Tongue (tissue), 2 donors: ENCODE measurements around the gene RNPEP. TPM values are rescaled to one million over a fixed set of nuclear protein-coding genes. Genes with fewer than 3 reads are reported as not detected.
"Not testable (repeated sequence)": the region's sequence is repeated elsewhere in the genome, so short reads cannot be mapped to it uniquely, and the experiment has no call there.

Source experiments
- DNase-seq: peaks from one replicate; pipeline ENCODE4 v3.0.0-alpha.2; 2015
- total RNA-seq: library from RNA; depleted of rRNA; stranded (reverse); fragments of >200 nt; gene quantifications from one replicate; pipeline ENCODE4 v1.2.3, GENCODE V29; 2014

RNPEP gene
- total RNA-seq, 1 donor from 2014 or later: 28.6 TPM

DNA sequence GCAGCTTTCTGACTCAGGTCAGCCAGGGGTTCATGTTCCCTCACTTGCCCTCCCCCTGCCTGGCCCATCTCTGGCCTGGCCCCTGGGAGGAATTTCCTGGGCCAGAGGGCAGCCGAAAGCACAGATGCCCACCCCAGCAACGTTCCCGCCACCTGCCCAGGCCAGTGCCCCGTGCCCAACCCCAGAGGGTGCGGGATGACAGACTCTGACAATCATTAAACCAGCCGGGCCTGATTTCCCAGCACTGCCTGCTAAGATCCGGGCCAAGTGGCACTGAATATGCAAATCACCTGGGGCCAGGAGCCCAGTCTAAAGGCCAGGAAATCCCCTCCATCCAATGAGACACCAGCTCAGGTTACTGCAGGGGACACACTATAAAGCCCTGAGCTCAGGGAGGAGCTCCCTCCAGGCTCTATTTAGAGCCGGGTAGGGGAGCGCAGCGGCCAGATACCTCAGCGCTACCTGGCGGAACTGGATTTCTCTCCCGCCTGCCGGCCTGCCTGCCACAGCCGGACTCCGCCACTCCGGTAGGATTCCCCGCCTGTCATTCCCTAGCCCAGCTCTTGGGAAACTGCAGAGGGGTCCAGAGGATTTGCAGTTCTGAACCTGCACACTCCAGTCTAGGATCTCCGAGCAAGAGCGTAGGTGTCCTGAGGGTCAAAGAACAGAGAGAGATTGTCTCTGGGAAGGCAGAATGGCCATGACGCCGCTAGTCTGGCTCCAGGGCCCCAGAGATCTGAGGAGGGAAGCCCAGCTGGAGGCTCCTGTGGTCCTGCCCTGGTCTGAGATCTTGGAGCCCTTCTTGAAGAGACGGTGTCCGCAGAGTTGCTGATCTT lies 27.9 kb downstream of the RNPEP start, which contains the start of gene ELF3:
Gene ELF3 (plus strand): TSS at position 408 of the 836 bp plus-strand sequence. CDS start 550 bp downstream, outside the sequence.
- peak; percentile 52 for DNase-seq

DNA sequence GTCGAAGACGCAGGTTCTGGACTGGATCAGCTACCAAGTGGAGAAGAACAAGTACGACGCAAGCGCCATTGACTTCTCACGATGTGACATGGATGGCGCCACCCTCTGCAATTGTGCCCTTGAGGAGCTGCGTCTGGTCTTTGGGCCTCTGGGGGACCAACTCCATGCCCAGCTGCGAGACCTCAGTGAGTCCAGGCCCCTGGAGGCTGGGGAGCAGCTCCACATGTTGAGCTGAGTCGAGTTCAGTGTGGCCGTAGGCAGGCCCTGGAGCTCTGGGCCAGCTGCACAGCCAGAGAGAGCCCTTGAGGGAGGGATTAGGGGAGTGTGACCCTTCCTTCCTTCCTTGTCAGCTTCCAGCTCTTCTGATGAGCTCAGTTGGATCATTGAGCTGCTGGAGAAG lies 29.5 kb downstream of the RNPEP start:
- DNase-seq: no peak

DNA sequence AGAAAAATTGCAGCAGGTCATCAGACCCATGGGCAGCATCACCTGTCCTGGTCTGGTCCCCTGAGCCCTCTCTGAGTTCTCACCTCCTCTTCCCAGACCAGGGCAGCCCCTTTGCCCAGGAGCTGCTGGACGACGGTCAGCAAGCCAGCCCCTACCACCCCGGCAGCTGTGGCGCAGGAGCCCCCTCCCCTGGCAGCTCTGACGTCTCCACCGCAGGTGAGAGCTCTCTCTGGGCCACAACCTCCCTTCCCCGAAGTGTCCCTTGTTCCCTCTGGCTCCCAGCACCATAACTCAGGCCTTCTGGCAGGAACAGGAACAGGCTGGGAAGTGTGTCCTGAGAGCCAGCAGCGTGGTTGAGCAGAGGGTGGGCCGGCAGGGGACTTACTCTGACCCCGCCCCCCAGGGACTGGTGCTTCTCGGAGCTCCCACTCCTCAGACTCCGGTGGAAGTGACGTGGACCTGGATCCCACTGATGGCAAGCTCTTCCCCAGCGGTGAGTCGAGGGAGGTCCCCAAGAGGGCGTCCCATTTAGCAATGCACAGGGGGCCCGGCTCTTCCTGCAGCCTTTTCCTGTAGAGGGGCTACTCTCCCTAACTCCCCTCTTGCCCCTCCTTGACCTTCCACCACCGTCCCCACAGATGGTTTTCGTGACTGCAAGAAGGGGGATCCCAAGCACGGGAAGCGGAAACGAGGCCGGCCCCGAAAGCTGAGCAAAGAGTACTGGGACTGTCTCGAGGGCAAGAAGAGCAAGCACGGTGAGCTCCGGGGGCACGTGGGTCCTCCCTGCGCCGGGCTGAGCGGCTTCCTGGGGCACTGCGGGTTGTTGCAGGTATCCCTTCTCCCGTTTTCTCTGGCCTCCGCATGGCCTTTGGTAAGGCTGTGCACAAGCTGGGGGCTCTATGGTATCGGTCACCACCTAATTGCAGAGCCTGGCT lies 30.4 kb downstream of the RNPEP start:
- no peak for DNase-seq

DNA sequence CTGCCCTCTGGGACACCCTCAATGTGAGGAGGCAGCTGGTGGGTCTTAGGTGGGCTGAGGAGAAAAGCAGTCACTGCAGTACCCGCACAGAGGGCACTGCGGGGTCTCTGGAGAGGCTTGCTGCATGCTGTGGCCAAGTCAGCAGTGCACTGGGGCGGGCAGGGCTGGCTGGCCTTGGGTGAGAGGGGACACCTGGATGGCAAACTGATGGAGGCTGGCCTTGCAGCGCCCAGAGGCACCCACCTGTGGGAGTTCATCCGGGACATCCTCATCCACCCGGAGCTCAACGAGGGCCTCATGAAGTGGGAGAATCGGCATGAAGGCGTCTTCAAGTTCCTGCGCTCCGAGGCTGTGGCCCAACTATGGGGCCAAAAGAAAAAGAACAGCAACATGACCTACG lies 31.2 kb downstream of the RNPEP start:
- no peak for DNase-seq

- DNase-seq: no peak
Observed at GRCh38 chr1:202014060-202014459, 31.6 kb downstream of the RNPEP start.

DNA sequence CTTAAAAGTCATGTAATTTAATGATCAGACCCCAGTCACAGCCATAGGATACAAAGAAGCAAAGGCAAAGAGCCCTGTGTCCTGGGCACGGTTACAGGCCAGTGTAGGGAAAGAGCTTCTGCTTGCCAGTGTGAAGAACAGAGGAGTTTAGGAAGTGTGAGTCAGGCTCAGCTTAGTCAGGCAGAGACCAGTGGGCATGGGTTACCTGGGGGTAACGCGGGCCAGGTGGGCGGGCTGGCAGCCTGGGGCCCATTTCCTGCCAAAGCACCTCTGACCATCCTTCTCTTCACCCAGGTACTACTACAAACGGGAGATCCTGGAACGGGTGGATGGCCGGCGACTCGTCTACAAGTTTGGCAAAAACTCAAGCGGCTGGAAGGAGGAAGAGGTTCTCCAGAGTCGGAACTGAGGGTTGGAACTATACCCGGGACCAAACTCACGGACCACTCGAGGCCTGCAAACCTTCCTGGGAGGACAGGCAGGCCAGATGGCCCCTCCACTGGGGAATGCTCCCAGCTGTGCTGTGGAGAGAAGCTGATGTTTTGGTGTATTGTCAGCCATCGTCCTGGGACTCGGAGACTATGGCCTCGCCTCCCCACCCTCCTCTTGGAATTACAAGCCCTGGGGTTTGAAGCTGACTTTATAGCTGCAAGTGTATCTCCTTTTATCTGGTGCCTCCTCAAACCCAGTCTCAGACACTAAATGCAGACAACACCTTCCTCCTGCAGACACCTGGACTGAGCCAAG lies 32.6 kb downstream of the RNPEP start:
- DNase-seq: no peak

DNA sequence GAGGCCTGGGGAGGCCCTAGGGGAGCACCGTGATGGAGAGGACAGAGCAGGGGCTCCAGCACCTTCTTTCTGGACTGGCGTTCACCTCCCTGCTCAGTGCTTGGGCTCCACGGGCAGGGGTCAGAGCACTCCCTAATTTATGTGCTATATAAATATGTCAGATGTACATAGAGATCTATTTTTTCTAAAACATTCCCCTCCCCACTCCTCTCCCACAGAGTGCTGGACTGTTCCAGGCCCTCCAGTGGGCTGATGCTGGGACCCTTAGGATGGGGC lies 33.2 kb downstream of the RNPEP start:
- DNase-seq: no peak

DNA sequence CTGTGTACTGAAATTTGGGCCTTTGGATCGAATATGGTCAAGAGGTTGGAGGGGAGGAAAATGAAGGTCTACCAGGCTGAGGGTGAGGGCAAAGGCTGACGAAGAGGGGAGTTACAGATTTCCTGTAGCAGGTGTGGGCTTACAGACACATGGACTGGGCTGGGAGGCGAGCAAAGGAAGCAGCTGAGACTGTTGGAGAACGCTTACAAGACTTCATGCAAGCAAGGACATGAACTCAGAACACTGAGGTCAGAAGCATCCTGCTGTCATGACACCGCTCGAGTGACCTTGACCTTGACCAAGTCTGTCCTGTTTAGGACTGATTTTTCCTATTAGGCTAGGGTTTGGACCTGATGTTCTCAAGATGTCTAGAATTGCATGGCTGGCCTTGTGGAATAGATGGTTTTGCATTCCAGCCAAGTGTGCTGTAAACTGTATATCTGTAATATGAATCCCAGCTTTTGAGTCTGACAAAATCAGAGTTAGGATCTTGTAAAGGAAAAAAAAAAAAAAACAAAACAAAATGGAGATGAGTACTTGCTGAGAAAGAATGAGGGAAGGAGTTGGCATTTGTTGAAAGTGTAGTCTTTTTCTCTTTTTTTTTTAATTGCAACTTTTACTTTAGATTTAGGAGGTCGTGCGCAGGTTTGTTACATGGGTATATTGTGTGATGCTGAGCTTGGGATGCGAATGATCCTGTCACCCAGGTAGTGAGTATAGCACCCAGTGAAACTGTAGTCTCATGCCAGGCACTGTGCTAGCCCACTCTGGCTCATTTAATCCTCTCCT lies 33.8 kb downstream of the RNPEP start:
- DNase-seq: peak; percentile 35

DNA sequence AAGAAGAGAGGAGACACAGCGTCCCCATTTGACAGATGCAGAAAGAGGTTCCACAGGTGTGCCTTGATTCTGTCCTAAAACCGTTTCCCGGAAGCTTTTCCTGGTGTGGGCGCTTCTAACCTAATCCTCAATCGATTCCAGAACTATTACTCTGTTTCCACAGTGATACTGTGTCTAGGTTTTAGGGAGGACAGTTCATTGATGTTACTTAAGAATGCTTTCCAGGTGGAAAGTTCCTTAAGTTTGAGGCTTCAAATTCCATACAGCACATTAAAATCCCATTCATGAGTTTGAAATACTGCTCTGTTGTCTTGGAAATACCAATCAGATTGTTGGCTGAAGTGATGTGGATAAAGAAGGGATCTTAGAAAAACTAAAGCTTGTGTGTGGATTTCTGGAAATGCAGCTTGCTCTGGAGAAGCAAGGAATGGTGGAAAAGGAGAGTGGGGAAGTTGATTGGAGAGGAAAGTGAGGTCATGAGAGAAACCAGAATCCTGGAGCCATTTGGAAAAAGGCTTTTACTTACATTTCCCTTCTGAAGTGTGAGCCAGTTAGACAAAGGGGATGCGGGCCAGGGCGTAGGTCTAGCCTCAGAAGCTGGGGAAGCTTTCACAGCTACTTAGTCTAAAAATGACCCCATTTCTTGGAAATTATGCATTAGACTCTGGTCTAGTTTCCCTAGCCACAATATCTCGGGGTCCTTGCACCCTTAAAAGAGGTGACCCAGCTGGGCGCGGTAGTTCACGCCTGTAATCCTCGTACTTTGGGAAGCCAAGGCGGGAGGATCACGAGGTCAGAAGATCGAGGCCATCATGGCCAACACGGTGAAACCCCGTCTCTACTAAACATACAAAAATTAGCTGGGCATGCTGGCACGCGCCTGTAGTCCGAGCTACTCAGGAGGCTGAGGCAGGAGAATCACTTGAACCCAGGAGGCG lies 34.6 kb downstream of the RNPEP start:
- no peak for DNase-seq

DNA sequence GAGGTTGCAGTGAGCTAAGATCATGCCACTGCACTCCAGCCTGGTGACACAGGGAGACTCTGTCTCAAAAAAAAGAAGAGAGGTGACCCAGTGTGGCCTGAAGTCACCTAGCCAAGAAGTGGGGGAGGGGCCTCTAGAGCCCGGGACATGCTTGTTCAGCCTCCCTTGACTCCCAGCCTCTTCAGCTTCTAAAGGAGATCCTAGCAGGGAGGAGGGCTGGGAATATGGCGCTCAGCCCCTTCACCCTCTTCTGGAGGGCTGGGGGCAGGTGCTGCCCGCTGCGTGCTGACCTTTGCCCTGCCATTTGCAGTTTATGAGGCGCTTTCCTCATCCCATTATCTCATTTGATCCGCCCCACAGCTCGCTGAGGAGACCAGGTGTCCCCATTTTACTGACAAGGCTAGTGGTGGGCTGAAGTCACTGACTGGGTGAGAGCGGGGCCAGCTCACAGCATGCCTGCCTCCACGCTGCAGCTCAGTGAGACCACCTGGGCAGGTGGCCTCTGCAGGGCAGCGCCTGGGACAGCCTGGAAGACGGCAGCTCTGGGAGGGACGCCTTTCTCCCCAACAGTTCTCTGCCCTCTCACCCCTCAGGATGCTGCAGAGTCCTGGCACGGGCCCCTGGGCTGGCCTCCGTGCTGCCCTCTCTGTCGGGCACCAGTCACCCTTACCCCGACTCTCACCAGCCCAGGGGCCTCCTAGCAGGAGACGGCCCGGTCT lies 35.5 kb downstream of the RNPEP start:
- DNase-seq: no peak

DNA sequence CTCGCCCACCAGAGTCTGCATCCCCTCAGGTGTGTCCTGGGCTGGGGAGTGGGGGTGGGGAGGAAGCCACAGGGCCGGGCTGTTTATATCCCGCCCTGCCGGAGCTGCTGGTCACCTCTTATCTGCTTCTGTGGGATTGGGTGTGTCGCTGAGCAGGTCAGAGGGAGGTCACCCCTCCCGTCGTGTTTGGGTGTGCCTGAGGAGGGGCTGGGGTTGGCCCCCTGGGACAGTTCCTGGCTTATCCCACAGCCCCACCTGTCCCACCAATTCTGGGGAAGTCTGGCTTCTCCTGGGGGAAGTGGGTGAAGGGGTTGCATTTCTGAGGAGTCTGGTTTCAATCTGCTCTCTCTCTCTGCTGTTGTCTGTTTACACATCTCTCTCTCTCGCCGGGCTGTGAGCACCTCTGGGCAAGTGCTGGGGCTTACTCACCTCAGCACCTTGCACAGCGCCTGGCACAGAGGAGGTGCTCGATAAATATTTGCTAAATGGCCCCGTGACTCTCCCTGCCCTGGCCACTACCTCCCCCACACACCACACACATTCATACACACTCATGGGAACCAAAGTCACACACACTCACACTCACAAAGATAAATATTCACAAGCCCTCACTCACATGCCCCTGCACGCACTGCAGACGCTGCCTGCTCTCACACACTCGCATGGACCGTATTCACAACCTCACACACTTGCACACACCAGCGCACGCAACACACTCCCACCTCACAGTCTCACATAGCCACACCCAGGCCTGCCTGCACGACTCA lies 36.2 kb downstream of the RNPEP start:
- no peak for DNase-seq

- DNase-seq: not testable (repeated sequence)
Observed at GRCh38 chr1:202019235-202019558, 36.7 kb downstream of the RNPEP start.

DNA sequence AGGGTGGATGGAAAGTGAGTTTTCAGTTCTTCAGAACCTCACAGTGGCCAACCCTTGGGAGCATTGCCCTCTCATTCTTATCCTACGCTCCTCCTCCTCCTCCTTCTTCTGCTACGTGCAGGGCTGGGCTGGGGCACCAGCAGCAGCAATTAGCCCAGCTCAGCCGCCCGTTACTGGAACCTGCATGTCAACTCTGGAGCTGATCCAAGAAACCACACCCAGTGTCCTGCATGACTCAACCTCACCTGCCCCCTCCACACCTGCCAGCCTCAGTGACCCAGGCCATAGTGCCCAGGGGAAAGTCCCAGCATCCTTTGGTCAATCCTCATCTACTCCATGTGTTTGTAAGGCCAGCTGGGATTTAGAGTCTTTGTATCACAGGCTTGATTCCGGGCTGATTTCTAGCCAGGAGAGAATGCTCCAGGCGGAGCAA lies 40.6 kb downstream of the RNPEP start:
- DNase-seq: peak; percentile 58

GRCh38 chr1:202029171-202029665 lies 46.8 kb downstream of the RNPEP start:
- DNase-seq: no peak

DNA sequence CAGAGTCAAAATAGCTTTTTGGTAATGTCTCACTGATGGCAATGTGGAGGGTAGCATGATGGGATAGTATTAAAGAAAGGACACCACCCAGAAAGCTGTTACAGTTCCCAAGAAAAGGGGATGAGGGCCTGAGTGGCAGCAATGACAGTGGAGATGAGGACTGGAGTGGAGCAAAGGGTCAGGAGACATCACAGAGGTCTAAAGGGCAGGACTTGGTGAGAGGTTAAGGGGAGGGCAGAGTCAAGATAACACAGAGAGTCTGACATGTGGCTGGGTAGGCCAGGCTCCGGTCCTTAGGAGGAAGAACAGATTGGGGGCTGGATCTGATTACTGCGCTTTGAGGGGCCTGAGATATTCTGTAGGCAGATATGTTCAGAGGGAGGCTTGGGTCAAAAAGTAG lies 47.3 kb downstream of the RNPEP start:
- DNase-seq: no peak

GRCh38 chr1:202031796-202032195 lies 49.3 kb downstream of the RNPEP start:
- no peak for DNase-seq

DNA sequence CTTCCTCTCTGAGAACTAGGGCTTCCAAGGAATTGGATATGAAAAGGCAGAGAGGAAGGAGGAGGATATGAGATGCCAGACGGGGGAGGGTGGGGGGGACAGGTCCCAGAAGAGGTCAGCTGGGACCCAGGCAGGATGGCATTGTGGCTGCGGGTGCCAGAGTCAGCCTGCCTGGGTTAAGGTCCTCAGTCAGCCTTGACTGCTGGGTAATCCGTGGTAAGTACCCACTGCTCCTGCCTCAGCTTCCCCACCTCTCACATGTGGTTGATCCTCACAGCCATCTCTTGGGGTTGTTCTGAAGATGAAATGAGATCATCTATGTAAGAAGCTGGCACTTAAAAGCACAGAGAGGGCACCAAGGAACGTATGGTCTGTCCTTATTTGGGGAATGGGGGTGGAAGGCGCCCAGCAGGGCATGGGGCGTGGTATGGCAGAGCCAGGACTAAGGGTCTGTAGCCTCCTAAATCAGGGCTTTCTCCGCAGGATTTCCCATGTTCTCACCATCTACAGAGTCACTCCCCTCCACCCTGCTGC lies 51.8 kb downstream of the RNPEP start:
- DNase-seq: no peak

- peak; percentile 76 for DNase-seq
Observed at GRCh38 chr1:202034683-202035462, 52.4 kb downstream of the RNPEP start.
